GM21381 (cell line): ENCODE measurements around the gene MADCAM1.

ENCODE experiments used
- ATAC-seq: cut with Tn5 transposase; IDR thresholded peaks from one replicate; pipeline ENCODE4 v1.9.1; 2021; ENCODE audit warnings: mild to moderate bottlenecking, moderate library complexity; ENCODE audit not compliant: unreplicated experiment

MADCAM1 gene

GRCh38 chr19:531009-531752 lies 34.9 kb downstream of the MADCAM1 start:
- peak; percentile 68 for ATAC-seq

DNA sequence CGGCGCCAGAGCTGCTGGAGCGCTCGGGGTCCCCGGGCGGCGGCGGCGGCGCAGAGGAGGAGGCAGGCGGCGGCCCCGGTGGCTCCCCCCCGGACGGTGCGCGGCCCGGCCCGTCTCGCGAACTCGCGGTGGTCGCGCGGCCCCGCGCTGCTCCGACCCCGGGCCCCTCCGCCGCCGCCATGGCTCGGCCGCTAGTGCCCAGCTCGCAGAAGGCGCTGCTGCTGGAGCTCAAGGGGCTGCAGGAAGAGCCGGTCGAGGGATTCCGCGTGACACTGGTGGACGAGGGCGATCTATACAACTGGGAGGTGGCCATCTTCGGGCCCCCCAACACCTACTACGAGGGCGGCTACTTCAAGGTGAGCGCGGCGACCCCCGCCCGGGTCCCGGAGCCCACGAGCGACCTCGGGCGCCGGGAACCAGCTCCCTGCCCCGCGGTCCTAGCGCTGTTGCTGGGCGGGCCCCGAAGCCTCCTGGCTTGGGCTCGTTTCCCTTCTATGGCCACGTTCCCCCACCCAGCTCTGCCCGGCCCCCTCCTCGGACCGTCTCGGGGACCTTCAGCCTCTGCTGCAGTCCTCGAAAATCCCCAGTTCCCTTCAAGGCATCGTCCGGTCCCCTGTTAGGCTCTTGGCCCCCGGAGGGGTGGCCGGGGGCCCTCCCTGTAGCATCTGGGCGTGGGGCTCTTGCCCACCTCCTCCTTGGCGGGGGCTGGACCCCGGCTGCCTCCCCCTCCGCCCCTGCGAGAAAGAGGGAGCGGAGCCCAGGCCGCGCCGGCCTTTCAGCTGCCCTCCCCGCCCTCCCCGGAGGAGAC lies 35.7 kb downstream of the MADCAM1 start, which contains the start of gene CDC34:
CDC34 (plus strand) TSS at position 8 of the 808 bp plus-strand sequence; CDS start at position 180, 172 bp downstream.
- peak; percentile 59 for ATAC-seq

GRCh38 chr19:532561-533363 lies 36.5 kb downstream of the MADCAM1 start:
- peak; percentile 1 for ATAC-seq

DNA sequence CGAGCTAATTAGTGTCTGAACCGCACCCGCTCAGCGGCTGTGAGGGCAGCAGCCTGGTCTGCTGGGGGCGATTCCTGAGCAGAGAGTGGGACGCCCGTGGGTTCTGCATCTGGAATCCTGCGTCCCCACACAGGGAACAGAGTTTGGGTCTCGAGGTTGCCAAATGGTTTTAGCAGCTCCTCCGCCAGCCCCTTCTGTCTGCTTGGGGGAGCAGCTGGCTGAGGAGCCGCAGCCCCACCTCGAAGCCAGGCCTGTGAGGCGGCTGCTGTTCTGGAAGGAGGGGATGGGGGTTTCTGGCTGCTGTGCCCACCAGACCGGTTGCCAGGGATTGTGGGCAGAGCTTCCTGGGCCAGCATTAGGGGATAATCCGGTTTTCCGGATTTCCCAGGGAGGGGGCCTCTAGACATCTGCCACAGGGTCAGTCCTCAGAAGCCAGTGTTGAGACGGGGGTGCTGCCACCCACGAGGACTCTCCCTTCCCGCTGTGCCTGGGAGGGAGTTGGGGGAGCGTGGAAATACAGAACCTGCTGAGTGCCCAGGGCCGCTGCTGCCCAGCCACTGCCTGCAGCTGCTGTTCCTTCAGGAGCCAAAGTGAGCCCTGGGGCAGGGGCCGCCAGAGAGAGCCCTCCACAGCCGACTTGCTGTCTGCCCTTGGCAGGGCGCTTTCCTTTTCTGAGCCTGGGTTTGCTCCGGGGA lies 37.2 kb downstream of the MADCAM1 start:
- no peak for ATAC-seq

GRCh38 chr19:534088-534487 lies 37.8 kb downstream of the MADCAM1 start:
- ATAC-seq, result no peak

GRCh38 chr19:535017-535835 lies 38.9 kb downstream of the MADCAM1 start:
- ATAC-seq, result no peak

- no peak for ATAC-seq
Measured at GRCh38 chr19:536031-536880, 40.0 kb downstream of the MADCAM1 start.

- ATAC-seq, result no peak
Measured at GRCh38 chr19:536881-537404, 40.7 kb downstream of the MADCAM1 start.

GRCh38 chr19:538641-539428 lies 42.5 kb downstream of the MADCAM1 start:
- no peak for ATAC-seq

DNA sequence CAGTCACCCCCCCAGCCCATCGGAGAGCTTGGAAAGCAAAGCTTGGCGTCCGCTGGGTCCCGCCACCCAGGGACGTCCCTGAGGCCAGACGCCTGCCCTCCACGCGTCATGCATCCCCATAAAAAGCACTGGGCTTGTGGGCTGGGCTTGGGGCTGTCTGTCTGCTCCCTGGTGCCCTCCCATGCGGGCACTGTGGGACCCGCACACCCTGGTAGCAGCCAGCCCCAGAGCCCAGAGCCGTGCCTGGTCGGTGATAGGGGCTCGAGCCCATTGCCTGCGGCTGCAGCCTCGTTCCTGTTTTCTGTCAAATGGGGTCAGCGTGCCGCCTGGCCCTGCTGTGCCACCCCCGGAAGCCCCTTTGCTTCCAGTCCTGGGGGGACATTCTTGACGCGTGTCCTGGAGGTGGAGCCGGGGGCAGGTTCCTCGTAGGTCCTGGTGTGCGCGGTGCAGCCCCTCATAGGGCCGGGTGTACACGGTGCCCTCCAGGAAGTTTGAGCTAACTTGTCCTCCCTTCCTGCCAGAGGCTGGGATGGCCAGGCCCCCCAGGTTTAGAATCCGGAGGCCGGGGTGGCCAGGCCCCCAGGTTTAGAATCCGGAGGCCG lies 43.2 kb downstream of the MADCAM1 start:
- ATAC-seq, result no peak

GRCh38 chr19:540867-541637 lies 44.8 kb downstream of the MADCAM1 start:
- ATAC-seq, result no peak

DNA sequence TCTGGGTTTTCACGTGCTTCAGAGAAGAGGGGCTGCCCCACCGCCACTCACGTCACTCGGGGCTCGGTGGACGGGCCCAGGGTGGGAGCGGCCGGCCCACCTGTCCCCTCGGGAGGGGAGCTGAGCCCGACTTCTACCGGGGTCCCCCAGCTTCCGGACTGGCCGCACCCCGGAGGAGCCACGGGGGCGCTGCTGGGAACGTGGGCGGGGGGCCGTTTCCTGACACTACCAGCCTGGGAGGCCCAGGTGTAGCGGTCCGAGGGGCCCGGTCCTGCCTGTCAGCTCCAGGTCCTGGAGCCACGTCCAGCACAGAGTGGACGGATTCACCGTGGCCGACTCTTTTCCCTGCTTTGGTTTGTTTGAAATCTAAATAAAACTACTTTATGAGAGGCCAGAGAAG lies 45.4 kb downstream of the MADCAM1 start:
- no peak for ATAC-seq

DNA sequence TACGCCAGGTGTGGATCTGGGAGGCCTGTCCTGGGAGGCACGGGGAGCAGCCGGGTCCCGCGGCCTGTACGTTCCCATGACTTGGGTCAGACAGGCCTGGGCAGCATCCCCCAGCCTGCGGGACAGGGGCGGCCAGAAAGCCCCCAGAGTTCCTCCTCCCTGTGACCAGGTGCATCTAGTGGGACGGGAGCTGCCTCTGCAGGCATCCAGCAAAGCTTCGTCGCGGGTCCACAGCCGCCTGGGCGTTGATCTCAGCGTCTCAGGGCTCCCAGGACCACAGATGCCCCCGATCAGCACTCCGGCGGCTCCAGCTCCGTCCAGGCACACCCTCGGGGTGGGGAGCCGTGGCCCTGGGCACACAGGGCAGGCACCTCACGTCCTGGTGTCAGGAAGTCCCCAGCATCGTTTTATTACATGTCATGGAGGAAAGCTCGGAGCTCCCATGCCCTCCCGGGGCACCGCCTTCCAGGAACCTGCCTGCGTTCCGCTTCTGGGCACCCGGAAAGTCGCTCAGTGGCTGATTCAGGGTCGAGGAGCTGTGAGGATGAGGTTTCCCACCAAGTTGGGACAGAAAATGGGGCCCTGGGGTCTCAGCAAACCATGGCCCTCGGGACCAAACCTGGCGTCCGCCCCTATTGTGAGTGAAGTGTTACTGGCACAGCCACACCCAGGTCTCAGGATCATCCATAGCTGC lies 46.0 kb downstream of the MADCAM1 start:
- no peak for ATAC-seq

DNA sequence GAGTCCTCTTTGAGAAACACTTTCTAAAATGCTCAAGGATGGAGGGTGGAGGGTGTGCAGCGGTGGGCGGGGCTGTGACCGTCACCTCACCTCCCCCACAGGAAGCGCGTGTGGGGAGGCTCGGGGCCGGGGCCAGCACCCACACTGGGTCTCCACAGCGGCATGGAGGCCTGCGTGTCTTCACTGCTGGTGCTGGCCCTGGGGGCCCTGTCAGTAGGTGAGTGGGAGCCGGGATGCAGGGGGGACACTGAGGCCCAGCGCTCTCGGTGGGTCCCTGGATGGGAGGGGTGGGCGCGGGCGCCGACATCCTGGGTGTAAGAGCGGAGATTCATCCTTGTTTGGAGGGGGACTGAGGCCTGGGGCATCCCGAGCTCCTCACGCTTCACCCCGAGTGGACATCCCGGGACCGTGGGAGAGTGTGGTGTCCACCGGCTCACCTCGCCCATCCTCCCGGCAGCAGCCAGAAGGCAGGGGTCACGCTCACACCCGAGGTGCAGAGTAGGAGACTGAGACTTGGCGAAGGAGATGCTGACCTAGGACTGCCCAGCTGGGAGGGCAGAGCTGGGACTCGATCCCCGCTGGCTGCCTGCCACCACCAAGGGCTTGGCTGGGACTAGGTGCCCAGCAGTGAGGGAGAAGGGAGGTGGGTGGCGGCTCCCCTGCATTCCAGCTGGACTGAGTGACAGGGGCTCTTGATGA lies 47.8 kb downstream of the MADCAM1 start, which contains the start of gene GZMM:
GZMM (plus strand) TSS at position 144 of the 699 bp plus-strand sequence; CDS start at position 163, 19 bp downstream.
- no peak for ATAC-seq

- no peak for ATAC-seq
Measured at GRCh38 chr19:547117-547516, 50.8 kb downstream of the MADCAM1 start.
